ENCODE data around the gene ZFYVE9.
"Not testable (repeated sequence)": the region's sequence is repeated elsewhere in the genome, so short reads cannot be mapped to it uniquely, and the experiment has no call there.

Gene ZFYVE9, protein sequence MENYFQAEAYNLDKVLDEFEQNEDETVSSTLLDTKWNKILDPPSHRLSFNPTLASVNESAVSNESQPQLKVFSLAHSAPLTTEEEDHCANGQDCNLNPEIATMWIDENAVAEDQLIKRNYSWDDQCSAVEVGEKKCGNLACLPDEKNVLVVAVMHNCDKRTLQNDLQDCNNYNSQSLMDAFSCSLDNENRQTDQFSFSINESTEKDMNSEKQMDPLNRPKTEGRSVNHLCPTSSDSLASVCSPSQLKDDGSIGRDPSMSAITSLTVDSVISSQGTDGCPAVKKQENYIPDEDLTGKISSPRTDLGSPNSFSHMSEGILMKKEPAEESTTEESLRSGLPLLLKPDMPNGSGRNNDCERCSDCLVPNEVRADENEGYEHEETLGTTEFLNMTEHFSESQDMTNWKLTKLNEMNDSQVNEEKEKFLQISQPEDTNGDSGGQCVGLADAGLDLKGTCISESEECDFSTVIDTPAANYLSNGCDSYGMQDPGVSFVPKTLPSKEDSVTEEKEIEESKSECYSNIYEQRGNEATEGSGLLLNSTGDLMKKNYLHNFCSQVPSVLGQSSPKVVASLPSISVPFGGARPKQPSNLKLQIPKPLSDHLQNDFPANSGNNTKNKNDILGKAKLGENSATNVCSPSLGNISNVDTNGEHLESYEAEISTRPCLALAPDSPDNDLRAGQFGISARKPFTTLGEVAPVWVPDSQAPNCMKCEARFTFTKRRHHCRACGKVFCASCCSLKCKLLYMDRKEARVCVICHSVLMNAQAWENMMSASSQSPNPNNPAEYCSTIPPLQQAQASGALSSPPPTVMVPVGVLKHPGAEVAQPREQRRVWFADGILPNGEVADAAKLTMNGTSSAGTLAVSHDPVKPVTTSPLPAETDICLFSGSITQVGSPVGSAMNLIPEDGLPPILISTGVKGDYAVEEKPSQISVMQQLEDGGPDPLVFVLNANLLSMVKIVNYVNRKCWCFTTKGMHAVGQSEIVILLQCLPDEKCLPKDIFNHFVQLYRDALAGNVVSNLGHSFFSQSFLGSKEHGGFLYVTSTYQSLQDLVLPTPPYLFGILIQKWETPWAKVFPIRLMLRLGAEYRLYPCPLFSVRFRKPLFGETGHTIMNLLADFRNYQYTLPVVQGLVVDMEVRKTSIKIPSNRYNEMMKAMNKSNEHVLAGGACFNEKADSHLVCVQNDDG (N-terminal part only)

DNA sequence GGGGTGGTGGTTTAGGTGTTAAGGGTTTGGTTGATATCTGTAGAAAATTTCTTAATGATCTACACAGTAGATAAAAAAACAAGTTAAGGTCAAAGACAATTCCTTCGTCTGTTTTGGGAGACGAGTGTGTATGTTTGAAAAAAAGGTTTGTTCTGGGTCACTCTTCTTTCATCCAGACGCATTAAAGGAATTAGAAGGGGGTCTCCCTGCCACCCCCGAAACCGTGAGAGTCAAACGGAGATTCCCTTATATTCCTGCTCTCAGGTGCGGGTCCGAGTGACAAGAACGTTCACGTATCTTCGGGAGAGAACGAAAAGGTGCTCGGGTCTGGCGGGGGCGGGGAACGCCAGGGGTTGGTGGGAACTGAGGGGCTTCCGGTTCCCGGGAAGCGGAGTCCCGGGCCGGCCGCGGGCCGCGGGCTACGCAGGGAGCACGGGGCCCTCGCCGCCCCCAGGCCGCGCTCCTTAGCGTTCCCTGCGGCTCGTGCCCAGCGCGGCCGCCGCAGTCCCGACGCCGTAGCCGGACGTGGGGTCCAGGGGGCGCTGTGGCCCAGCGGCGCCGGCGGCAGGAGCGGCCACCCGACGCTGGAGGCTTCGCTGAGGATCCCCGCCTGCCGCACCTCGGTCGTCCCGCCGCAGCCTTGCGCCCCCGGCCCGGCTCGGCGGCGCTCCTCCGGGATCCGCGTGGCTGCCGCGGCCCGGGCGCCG lies at the start of gene ZFYVE9:
ZFYVE9 (plus strand) TSS at position 577 of the 707 bp plus-strand sequence. CDS start 91,118 bp downstream, outside the sequence.
- DNase-seq (ENCODE audit: low spot score): peak; percentile 60

DNA sequence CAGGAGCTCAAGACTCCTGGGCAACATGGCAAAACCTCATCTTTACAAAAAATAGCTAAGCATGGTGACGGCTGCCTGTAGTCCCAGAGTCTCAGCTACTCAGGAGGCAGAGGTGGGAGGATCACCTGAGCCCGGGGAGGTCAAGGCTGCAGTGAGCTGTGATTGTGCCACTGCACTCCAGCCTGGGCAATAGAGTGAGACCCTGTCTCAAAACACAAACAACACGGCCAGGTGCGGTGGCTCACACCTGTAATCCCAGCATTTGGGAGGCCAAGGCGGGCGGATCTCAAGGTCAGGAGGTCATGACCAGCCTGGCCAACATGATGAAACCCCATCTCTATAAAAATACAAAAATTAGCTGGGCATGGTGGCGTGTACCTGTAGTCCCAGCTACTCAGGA lies 47.6 kb upstream of the ZFYVE9 start:
- not testable (repeated sequence) for DNase-seq (ENCODE audit: low spot score)

DNA sequence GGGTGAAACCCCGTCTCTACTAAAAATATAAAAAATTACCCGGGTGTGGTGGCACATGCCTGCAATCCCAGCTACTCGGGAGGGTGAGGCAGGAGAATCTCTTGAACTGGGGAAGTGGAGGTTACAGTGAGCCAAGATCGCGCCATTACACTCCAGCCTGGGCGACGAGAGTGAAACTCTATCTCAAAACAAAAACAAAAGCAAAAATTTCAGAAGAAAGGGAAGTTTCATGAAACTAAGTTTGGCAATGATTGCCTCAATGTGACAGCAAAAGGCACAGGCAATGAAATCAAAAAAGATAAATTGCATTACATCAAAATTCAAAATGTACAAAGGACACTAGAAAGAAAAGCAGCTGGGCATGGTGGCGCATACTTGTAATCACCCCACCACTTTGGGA lies 45.7 kb upstream of the ZFYVE9 start:
- DNase-seq (ENCODE audit: low spot score): no peak

DNA sequence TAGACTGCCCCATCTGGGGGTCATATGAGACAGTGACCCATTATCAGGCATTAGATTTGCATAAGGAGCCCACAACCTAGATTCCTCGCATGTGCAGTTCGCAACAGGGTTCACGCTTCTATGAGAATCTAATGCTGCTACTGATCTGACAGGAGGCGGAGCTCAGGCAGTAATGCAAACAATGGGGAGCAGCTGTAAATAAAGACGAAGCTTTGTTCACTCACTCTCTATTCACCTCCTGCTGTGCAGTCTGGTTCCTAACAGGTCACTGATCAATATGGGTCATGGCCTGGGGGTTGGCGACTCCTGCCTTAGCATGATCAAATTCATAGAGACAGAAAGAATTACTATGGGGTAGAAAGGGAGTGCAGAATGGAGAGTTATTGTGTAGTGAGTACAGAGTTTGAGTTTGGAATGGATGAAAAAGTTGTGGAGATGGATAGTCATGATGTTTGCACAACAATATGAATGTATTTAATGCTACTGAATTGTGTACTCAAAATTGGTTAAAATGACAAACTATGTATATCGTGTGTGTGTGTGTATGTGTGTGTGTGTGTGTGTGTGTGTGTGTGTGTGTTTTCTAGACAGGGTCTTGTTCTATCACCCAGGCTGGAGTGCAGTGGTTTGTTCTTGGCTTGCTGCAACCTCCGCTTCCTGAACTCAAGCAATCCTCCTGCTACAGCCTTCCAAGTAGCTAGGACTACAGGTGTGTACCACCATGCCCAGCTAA lies 43.6 kb upstream of the ZFYVE9 start:
- no peak for DNase-seq (ENCODE audit: low spot score)

DNA sequence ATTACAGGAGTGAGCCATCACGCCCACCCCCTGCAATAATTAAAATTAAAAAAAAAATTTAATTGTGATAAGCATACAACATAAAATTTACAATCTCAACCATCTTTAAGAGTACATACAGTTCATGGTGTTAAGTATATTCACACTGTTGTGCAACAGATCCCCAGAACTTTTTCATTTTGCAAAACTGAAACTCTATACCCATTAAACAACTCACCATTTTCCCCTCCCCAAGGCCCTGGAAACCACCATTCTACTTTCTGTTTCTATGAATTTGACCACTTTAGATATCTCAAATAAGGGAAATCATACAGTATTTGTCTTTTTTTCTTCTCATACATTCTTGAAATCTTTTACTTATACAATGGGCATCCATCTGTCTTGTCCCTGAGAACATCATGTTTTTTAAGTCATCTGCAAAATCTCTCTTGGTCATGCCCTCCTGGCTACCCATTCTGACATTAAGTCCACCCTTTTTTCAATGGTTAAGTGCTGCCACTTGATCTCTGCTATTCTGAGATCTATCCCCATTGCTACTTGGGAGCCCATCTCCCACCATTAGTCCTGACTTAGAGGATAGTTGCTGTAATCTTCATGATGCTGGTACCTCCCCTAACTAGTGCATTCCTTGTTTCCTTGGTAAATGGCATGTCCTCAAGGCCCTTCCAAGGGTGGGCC lies 39.4 kb upstream of the ZFYVE9 start:
- no peak for DNase-seq (ENCODE audit: low spot score)

DNA sequence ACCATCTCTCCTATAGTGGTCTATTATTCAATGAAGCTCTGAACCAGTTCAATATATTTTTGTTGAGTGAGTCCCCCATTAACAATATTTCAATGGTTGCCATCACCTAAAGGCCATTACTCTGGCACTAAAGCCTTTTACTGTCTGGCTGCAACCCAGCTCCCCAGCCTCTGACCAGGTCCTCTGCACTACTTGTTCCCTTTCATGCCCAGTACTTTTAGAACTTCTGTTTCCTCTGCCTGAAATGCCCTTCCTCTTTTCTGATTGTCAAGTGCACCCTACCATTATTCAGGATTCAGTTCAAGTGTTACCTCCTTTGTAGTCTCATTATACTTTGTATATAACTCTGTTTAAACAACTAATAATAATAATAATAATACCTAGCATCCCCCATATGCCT lies 30.4 kb upstream of the ZFYVE9 start:
- no peak for DNase-seq (ENCODE audit: low spot score)

DNA sequence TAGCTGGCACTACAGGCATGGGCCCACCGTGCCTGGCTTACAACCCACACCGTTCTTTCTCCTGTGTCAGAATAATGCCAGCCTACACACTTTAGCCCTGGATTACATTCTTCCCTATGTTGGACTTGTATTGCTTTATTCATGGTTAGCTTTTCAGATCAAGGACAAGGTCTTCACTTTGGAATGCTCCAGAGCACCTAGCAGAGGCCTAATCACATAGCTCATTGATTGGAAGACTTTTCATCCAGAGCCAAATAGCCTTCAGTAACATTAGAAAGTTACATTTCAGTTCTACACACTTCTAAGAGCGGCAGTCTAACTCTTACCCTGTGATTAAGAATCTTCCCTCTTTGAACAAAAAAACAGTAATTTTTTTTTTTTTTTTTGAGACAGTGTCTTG lies 29.4 kb upstream of the ZFYVE9 start:
- no peak for DNase-seq (ENCODE audit: low spot score)

DNA sequence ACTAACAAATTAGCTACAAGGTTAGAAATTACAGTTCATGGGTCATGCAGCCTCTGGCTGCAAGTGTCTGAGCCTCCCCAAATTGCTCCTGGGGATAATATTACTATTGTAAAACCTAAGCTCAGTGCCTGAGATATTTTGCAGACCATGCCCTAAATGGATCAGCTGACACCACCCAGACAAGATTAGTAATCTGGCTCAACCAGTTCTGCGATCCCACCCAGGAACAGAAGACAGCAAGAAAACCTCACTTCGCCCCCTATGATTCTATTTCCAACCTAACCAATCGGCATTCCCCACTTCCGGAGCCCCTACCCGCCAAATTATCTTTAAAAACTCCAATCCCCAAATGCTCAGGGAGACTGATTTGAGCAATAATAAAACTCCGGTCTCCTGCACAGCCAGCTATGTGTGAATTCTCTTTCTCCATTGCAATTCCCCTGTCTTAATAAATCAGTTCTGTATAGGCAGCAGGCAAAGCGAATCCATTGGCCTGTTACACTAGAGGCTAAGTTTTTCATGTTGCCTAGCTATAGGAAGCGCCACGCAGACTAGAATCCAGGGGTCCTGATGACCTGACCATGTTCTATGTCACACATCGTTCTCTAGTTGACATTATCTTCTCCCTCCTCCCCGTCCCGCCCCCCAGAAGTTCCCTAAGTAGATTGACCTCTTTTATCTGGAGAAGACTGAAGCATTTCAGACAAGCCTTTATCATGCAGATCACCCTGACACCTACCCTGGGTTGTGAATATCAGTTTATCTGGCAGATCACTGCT lies 22.4 kb upstream of the ZFYVE9 start:
- DNase-seq (ENCODE audit: low spot score): no peak

DNA sequence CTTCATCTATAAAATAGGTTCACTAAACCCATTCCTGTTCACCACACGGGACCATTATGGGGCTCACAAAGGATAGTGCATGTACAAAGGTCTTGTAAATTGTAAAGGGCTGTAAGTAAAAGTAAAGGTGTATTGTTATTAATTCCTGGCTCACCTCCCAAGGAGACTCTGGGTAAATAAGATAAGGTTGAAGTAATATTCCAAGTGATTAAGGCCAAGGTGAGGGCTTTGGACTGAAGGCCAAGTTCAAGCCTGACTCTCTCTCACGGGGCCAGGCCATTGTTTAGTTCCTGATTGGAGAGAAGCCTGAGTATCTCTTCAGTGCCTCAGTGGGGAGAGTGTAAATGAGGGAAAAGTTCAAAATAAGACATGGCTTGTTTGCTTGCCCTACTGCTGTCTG lies 19.5 kb upstream of the ZFYVE9 start:
- DNase-seq (ENCODE audit: low spot score): no peak

DNA sequence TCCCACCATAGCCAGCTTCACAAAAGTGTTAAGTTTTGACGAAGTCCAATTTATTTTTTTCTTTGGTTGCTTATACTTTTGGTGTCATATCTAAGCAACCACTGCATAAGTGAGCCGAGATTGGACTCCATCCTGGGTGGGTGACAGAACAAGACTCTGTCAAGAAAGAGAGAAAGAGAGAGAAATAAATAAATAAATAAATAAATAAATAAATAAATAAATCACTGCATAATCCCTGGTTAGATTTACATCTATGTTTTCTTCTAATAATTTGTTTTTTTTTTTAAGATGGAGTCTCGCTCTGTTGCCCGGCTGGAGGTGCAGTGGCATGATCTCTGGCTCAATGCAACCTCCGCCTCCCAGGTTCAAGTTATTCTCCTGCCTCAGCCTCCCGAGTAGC lies 18.3 kb upstream of the ZFYVE9 start:
- no peak for DNase-seq (ENCODE audit: low spot score)

DNA sequence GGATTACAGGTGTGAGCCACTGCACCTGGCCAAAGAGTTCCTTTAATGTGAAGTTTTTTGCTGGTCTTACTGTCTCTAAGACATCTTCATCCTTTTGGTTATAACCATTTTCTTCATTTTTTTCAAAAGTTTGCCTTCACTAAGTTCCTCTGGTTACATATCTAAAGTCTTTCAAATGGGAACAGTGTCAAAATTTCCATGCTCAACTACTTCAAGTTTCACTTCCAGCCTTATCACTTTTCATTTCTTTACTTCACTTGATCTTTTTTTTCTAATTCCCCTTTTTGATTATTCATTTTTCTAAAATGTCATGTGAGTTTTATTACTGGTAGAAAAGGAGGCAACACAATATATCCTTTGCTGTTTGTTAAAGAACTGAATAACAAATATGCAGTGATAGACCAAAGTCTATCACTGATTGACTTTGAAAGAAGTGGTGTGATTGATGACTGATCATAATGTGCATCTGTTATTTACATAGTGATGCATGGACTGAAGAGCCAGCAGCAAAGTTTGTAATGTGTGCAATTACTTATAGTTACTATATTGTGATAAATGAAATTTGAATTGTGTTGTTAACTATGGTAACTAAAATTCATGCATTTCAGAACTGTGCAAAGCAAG lies 16.0 kb upstream of the ZFYVE9 start:
- no peak for DNase-seq (ENCODE audit: low spot score)

DNA sequence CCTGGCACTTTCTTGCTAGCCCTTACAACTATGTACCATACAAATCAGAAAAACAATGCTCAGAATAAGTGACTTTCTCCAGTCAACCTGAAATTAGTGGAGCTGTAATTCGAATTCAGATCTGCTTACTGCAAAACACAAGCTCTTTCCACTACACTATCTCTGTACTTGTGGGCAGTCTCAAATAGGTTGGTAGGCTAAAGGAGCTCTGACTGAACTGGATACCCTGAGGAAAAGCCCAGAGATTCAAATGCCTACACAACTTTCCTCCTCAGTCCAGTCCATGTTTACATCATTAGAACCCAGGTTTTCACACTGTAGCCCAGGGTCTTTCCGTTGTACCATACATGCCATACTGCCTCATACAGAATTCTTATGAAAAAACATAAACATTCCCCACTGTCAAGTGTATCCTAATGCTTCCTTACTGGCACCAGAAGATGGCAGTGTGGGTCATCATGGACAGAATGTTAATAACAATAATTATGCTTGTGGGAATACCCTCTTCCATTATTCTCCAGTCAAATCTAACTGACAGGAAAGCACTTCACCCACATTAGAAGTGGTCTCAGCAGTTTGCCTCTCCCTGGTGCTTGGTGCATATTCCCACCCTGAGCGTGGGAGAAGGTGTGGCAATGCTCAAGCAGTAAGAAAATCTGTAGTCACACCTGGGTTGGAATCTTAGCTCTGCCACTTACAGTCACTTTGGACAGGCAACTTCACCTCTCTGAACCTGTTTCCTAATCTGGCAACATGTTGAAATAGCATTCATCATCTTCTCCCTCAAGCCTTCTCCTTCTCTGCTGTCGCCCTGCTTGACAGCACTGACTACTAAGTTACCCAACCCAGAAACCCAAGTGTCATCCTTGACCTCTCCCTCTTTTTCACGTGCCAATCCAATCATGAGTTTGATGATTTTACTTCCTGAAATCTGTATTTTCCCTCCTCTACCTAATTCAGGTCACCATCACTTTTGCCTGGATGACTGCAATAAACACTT lies 14.4 kb upstream of the ZFYVE9 start:
- DNase-seq (ENCODE audit: low spot score): peak; percentile 59

DNA sequence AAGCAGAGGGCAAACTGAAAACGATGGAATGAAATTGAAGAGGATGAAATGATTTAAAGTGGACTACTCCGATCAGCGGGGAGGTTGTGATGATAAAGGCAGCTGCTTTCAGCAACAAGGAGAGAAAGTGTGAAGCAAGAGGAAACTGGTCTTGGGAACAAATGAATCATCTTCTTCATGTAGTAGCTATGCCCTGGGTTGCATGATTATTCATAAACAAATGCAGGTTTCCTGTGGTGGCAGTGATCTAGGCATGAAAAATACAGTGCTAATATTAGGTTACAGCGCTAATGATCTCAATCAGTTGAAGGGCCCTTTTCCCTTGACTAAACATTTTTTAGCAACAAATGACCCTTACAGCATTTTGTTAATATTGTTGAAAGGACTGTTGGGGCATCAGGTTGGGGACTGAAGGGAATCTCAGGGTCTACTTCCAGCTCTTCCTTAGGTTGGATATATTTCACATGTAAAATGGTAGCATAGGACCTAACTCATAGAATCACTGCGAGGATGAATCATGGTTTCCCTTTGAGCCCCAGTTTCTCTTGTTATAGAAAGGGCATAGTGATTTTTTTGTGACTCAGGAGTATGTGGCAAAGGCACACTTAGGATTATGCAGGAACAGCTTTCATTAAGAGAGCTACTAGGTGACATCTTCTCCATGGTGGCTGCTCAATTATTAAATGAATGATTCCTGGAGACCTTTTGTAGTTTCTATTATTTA lies 1.9 kb upstream of the ZFYVE9 start:
- DNase-seq (ENCODE audit: low spot score): peak; percentile 92

DNA sequence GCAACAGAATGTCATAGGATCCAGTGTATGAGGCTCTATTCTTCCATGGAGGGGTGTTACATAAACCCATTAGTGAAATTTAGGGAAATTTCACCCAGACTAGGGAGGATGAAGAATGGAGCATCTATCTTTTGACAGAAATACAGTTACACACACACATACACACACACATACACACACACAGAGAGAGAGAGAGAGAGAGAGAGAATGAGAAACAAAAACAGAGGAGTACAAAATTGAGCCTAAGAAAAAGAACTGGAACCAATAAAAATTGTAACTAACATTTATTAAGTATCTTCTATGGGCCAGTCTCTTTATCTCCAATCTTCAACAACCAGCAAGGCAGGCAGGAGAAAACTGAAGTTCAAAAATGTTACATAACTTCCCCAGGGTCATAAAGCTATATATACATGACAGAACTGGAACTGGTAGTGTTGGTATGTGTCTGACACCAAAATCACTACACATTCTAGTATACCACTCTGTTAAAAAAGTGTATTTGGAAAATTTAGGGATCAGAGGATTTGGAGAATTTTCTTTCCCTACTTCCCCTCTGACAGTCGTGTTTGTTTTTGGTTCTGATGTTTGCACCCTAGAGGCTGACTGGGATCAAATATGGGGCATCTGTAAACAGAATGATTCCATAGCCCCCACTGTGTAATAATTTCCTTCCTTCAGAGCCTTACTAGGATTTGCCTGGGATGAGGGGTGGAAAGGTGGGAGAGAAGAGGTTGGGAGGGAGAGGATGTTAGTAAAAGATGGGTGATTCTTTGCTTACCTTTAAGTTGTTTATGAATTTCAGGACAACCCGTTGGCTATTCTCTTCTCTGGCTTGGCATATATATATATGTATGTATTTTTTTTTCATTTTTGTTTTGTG lies 1.0 kb upstream of the ZFYVE9 start:
- peak; percentile 1 for DNase-seq (ENCODE audit: low spot score)

DNA sequence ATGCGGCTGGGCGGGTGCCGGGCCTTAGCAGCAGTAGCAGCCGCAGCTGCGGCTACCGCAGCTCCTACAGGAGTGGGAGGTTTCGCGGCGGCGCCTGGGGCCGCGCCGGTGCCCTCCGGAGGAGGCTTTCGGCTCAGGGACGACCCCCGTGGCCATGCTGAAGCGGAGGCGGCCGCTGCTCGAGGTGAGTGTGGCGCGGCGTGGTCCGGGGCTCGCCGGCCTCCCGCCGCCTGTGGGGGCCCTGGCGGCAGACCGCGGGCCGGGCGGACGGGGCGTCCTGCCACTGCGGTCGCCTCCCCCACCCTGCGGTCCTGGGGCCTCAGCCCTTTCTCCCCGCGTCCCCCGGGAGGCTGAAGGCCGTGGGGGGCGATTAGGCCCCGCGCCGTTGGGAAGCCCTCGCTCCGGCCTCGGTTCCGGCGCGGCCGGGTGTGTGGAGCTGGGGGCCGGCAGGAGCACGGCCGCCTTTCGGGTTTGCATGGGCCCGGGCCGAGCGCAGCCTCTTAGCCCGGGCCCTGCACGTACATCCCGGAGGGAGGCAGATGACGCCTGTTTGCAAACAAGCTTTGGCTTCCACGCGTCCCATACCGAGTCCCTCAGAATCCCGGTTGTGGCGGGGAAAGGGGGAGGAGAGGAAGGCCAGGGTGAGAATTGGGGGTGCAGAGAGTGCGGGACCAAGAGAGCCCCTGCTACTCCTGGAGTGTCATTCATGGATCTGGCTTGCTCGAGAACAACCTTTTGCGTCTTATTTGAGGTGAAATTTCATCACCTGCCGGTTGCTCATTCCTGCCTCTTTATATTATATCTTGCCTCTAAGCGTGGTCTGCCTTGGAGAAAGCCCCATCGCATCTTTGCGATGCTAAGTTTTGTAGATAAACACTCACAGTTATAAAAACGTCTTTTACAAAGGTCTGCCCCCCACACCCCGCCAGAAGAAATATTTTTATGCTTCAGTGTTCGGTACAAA lies 613 bp downstream of the ZFYVE9 start:
- DNase-seq (ENCODE audit: low spot score): peak; percentile 25

All from kidney capillary endothelial cell (primary cell).